ENCODE measurements around the gene ZNF768. TPM values are rescaled to one million over a fixed set of nuclear protein-coding genes. Genes with fewer than 3 reads are reported as not detected.

Gene ZNF768
- total RNA-seq, 1 experiment from 2014 or later = 68.3 TPM

- TF ChIP-seq TCF7L2 (IDR thresholded peaks at IDR 0.05; ENCODE audit: low read depth, low read length) = no peak
- TF ChIP-seq CTCF (IDR thresholded peaks at IDR 0.05) = no peak
- no peak for TF ChIP-seq REST (IDR thresholded peaks at IDR 0.05; ENCODE audit: insufficient read depth in 1 of 2, low read depth in 2 of 2, low read length in 1 of 2)
- no peak for TF ChIP-seq SIN3A (IDR thresholded peaks at IDR 0.05; ENCODE audit: borderline replicate concordance, insufficient read depth, low read depth, low read length)
- ATAC-seq (peak; percentile 52), DNase-seq (ENCODE audit: low read depth, low spot score) (no peak)
- in situ Hi-C loops (cut with HindIII; ENCODE audit: low pct_unique_long_range_greater_than_20kb, low sequenced_read_pairs) (no loop called here), intact Hi-C loops (cut with micrococcal nuclease; ENCODE audit: unreplicated experiment) (no loop called here)
- Histone ChIP-seq H3K27me3 (ENCODE audit: control insufficient read depth, insufficient read depth, low read length) (no peaks in the 10 kb centered on the region), H3K4me1 (ENCODE audit: control insufficient read depth, insufficient read depth, low read length) (peaks cover 9% of the 10 kb centered on the region; the same call in 1 of the 2 replicates), H3K4me3 (ENCODE audit: low read depth in 2 of 2, low read length in 2 of 2) (peak overlapping the region; percentile 47 to 72), H3K36me3 (ENCODE audit: control insufficient read depth, insufficient read depth, low read length) (no peaks in the 10 kb centered on the region), H3K9me3 (ENCODE audit: control insufficient read depth, insufficient read depth, low read depth, low read length) (no peaks in the 10 kb centered on the region), H3K27ac (ENCODE audit: low read length) (peak overlapping the region; percentile 91)
- CTCF ChIA-PET = interaction anchor here (0.5 to 1.2 kb wide), 4 partner anchors 25 to 131 kb away, joined by 3 to 6 read pairs (median 3); partner anchors contain the start of genes DCTPP1 and PRR14
- no TSS peak for BruUV-seq (replicated peaks)
- POLR2A ChIA-PET = no interaction called here
These were observed 34.9 kb upstream of the ZNF768 start for GRCh38 chr16:30561089-30561816.

GRCh38 chr16:30559690-30560089 lies 33.3 kb upstream of the ZNF768 start:
- no TSS peak for BruUV-seq (replicated peaks)
- Histone ChIP-seq H3K36me3 (ENCODE audit: control insufficient read depth, insufficient read depth, low read length) (no peaks in the 10 kb centered on the region), H3K4me1 (ENCODE audit: control insufficient read depth, insufficient read depth, low read length) (peaks cover 9% of the 10 kb centered on the region; the same call in 1 of the 2 replicates), H3K4me3 (ENCODE audit: low read depth in 2 of 2, low read length in 2 of 2) (no peak overlapping the region), H3K27ac (ENCODE audit: low read length) (peak overlapping the region; percentile 85), H3K9me3 (ENCODE audit: control insufficient read depth, insufficient read depth, low read depth, low read length) (no peaks in the 10 kb centered on the region), H3K27me3 (ENCODE audit: control insufficient read depth, insufficient read depth, low read length) (no peaks in the 10 kb centered on the region)
- in situ Hi-C loops (cut with HindIII; ENCODE audit: low pct_unique_long_range_greater_than_20kb, low sequenced_read_pairs) = no loop called here
- ChIA-PET CTCF (no interaction called here), POLR2A (no interaction called here)
- ATAC-seq (no peak), DNase-seq (ENCODE audit: low read depth, low spot score) (no peak)
- no peak for TF ChIP-seq TCF7L2 (IDR thresholded peaks at IDR 0.05; ENCODE audit: low read depth, low read length)
- no peak for TF ChIP-seq POLR2AphosphoS5 (IDR thresholded peaks at IDR 0.05; ENCODE audit: low read depth, low read length)
- no peak for TF ChIP-seq REST (IDR thresholded peaks at IDR 0.05; ENCODE audit: insufficient read depth in 1 of 2, low read depth in 2 of 2, low read length in 1 of 2)
- no peak for TF ChIP-seq SIN3A (IDR thresholded peaks at IDR 0.05; ENCODE audit: borderline replicate concordance, insufficient read depth, low read depth, low read length)
- TF ChIP-seq CTCF (IDR thresholded peaks at IDR 0.05) = no peak
- intact Hi-C loops (cut with micrococcal nuclease; ENCODE audit: unreplicated experiment) = no loop called here
